ENCODE measurements around the gene LYRM4. TPM values are rescaled to one million over a fixed set of nuclear protein-coding genes. Genes with fewer than 3 reads are reported as not detected.

The LYRM4 gene
- total RNA-seq, 2 donors from 2014 or later, result 19.1 to 22.5 TPM

- Histone ChIP-seq H3K36me3 (no peaks in the 10 kb centered on the region), H3K4me1 (no peaks in the 10 kb centered on the region), H3K9me3 (no peaks in the 10 kb centered on the region), H3K27ac (no peak overlapping the region), H3K27me3 (no peaks in the 10 kb centered on the region), H3K4me3 (no peak overlapping the region)
- TF ChIP-seq CTCF (IDR thresholded peaks at IDR 0.05), result no peak
- no peak for DNase-seq (ENCODE audit: low spot score)
These were observed 114.4 kb downstream of the LYRM4 start for GRCh38 chr6:5146398-5146797.

- peak; percentile 90 for DNase-seq (ENCODE audit: low spot score)
- H3K9me3 ChIP-seq, result no peaks in the 10 kb centered on the region
- no peaks in the 10 kb centered on the region for H3K4me1 ChIP-seq
- H3K27me3 ChIP-seq, result no peaks in the 10 kb centered on the region
- H3K36me3 ChIP-seq, result no peaks in the 10 kb centered on the region
- H3K4me3 ChIP-seq, result no peak overlapping the region
- H3K27ac ChIP-seq, result no peak overlapping the region
- TF ChIP-seq CTCF (IDR thresholded peaks at IDR 0.05), result peak; percentile 88 to 94
These were observed 117.0 kb downstream of the LYRM4 start for GRCh38 chr6:5143634-5144311.

- TF ChIP-seq CTCF (IDR thresholded peaks at IDR 0.05), result no peak
- no peak for DNase-seq (ENCODE audit: low spot score)
- Histone ChIP-seq H3K4me1 (no peaks in the 10 kb centered on the region), H3K27ac (no peak overlapping the region), H3K27me3 (no peaks in the 10 kb centered on the region), H3K9me3 (no peaks in the 10 kb centered on the region), H3K36me3 (no peaks in the 10 kb centered on the region), H3K4me3 (no peak overlapping the region)
These were observed 117.8 kb downstream of the LYRM4 start for GRCh38 chr6:5142915-5143314.

- no peak for TF ChIP-seq CTCF (IDR thresholded peaks at IDR 0.05)
These were observed 118.6 kb downstream of the LYRM4 start for GRCh38 chr6:5142131-5142530.

GRCh38 chr6:5141046-5141445 lies 119.7 kb downstream of the LYRM4 start:
- no peak for TF ChIP-seq CTCF (IDR thresholded peaks at IDR 0.05)
- no peaks in the 10 kb centered on the region for H3K9me3 ChIP-seq
- no peaks in the 10 kb centered on the region for H3K4me1 ChIP-seq
- peak; percentile 30 for DNase-seq (ENCODE audit: low spot score)
- H3K27me3 ChIP-seq, result no peaks in the 10 kb centered on the region
- H3K27ac ChIP-seq, result no peak overlapping the region
- H3K4me3 ChIP-seq, result no peak overlapping the region
- H3K36me3 ChIP-seq, result no peaks in the 10 kb centered on the region

More at GRCh38 chr6:5142131-5142530, 118.6 kb downstream of the LYRM4 start:
- H3K4me3 ChIP-seq, result no peak overlapping the region
- no peaks in the 10 kb centered on the region for H3K27me3 ChIP-seq
- no peaks in the 10 kb centered on the region for H3K9me3 ChIP-seq
- no peak overlapping the region for H3K27ac ChIP-seq
- DNase-seq (ENCODE audit: low spot score), result peak; percentile 11
- no peaks in the 10 kb centered on the region for H3K36me3 ChIP-seq
- no peaks in the 10 kb centered on the region for H3K4me1 ChIP-seq
